Stimulated activated CD8-positive, alpha-beta memory T cell treated with anti-CD3 and anti-CD28 coated beads, Interleukin-7, amount 100 ng/mL, for 1 hour (primary cell): ENCODE measurements around the gene FAM177B.
"Not testable (repeated sequence)": the region's sequence is repeated elsewhere in the genome, so short reads cannot be mapped to it uniquely, and the experiment has no call there.

Source experiments
- DNase-seq, 2 donors: peaks; one replicate each; pipeline ENCODE4 v3.0.0-alpha.2; 2020; ENCODE audit warnings: low read depth in 2 of 2

The FAM177B gene

GRCh38 chr1:222739929-222740328 lies 2.9 kb downstream of the FAM177B start:
- no peak for DNase-seq

- not testable (repeated sequence) for DNase-seq
These were observed 4.8 kb downstream of the FAM177B start for GRCh38 chr1:222741630-222742457.

- no peak for DNase-seq
These were observed 12.9 kb downstream of the FAM177B start for GRCh38 chr1:222749927-222750326.

- DNase-seq: no peak
These were observed 13.6 kb downstream of the FAM177B start for GRCh38 chr1:222750651-222751050.

- no peak for DNase-seq
These were observed 14.3 kb downstream of the FAM177B start for GRCh38 chr1:222751255-222751654.

- no peak for DNase-seq
These were observed 17.6 kb downstream of the FAM177B start for GRCh38 chr1:222754366-222755139.

- no peak for DNase-seq
These were observed 20.8 kb downstream of the FAM177B start for GRCh38 chr1:222757646-222758268.

GRCh38 chr1:222759451-222760035 lies 22.5 kb downstream of the FAM177B start:
- no peak for DNase-seq

GRCh38 chr1:222761083-222761482 lies 24.1 kb downstream of the FAM177B start:
- no peak for DNase-seq

GRCh38 chr1:222762178-222762577 lies 25.2 kb downstream of the FAM177B start:
- not testable (repeated sequence) for DNase-seq

- no peak for DNase-seq
These were observed 30.2 kb downstream of the FAM177B start for GRCh38 chr1:222767152-222767571.

- no peak for DNase-seq
These were observed 31.6 kb downstream of the FAM177B start for GRCh38 chr1:222768592-222768991.

- no peak for DNase-seq
These were observed 32.2 kb downstream of the FAM177B start for GRCh38 chr1:222769181-222769580.

- no peak for DNase-seq
These were observed 33.1 kb downstream of the FAM177B start for GRCh38 chr1:222769971-222770620.

GRCh38 chr1:222772996-222773379 lies 36.0 kb downstream of the FAM177B start:
- no peak for DNase-seq

GRCh38 chr1:222777463-222777862 lies 40.5 kb downstream of the FAM177B start:
- no peak for DNase-seq

- no peak for DNase-seq
These were observed 41.0 kb downstream of the FAM177B start for GRCh38 chr1:222777977-222778376.

GRCh38 chr1:222781251-222781650 lies 44.2 kb downstream of the FAM177B start:
- no peak for DNase-seq

- DNase-seq: no peak
These were observed 46.0 kb downstream of the FAM177B start for GRCh38 chr1:222783051-222783450.

- DNase-seq: no peak
These were observed 47.4 kb downstream of the FAM177B start for GRCh38 chr1:222784371-222784770.

GRCh38 chr1:222784916-222785315 lies 47.9 kb downstream of the FAM177B start:
- no peak for DNase-seq

GRCh38 chr1:222785529-222785928 lies 48.5 kb downstream of the FAM177B start:
- no peak for DNase-seq
